Esophagus muscularis mucosa (tissue), 4 donors: ENCODE data around the gene GAPDH.

Source experiments
- CTCF ChIP-seq, 3 experiments: fragments of 200-600 bp in 2 of 3; fragments of 450-650 bp in 1 of 3; sonication (generic) in 2 of 3; IDR thresholded peaks; one replicate each; pipeline ENCODE4 v1.5.1; 2017 to 2019; ENCODE audit warnings: antibody characterized with exemption in 3 of 3, mild to moderate bottlenecking in 2 of 3, moderate library complexity in 1 of 3
- EP300 ChIP-seq: sonication (generic); formaldehyde crosslinking; IDR thresholded peaks from one replicate; pipeline ENCODE4 v1.6.1; 2017; ENCODE audit warnings: antibody characterized with exemption
- POLR2AphosphoS5 ChIP-seq, 2 donors: sonication (generic); formaldehyde crosslinking; IDR thresholded peaks; one replicate each; pipeline ENCODE4 v1.6.1; 2017; ENCODE audit warnings: antibody characterized with exemption in 2 of 2

- TF ChIP-seq CTCF (IDR thresholded peaks at IDR 0.05) (no peak), EP300 (no peak), POLR2AphosphoS5 (IDR thresholded peaks at IDR 0.05) (no peak)
Measured at GRCh38 chr12:6550294-6551062, 16.2 kb downstream of the GAPDH start.
